Heart left ventricle (tissue), 13 donors: Measurements from ENCODE around the gene PPP4R3B.

Experiments
- POLR2A ChIP-seq, 2 donors: fragments of 450-650 bp; IDR thresholded peaks; one replicate each; pipeline ENCODE4 v1.6.1; 2017; ENCODE audit warnings: antibody characterized with exemption in 2 of 2, mild to moderate bottlenecking in 2 of 2, moderate library complexity in 2 of 2
- TF ChIP-seq, protein P1 (sequence below), 12 donors: fragments of 200-600 bp; sonication (generic) in 4 of 12; IDR thresholded peaks; one replicate each; pipeline versions ENCODE4 v1.5.0 to v1.8.0; 2018 to 2022; ENCODE audit warnings: antibody characterized with exemption in 12 of 12, mild to moderate bottlenecking in 5 of 12
- donor health status: ischemic (EF 13 %, LVEDD 7.1; RV severe dilation, severe dysfunction).
- donor health status: DM: no; HTN: yes; CAD: no.
- donor health status: DM: no; HTN: no; CAD: no.
- donor health status: ischemic (EF 25% LVEDD 6.9; RV normal size, moderate dysfunction).
- donor health status: ischemic (EF 25% LVEDD 5.7; RV mildly dilated, moderate dysfunction).
- donor health status: ischemic (EF 35%, LVEDD 5.7; RV mildly dilated, moderate dysfunction).
- donor health status: nonischemic (EF 11% LVEDD 7.7; RV severe dilation, severe dysfunction).
- donor health status: DM: yes; HTN: yes; CAD: no.
- donor health status: PGD.
- donor health status: ischemic (EF 29% LVEDD 5.4; RV normal size, mild dysfunction).
- donor health status: nonischemic (EF 23%, LVEDD 6.1; RV moderate dilation, normal function).

DNA sequence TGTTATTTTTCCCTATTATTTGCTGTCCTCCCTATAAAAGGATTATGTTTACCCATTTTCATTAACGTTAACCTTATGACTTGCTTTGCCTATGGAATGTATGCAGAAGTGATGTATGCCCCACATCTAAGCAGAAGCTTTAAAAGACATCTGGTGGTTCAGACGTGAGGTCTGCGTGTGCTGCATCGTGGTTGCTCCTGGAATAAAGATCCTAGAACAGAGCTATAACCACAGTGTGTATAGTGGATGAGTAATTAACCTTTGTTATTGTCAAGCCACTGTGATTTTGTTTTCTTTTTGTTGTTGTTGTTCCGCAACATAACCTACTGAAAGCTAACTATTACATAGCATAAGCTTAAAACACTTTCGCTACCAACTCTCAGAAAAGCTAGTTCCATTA is 118.8 kb downstream of the PPP4R3B start:
- no peak for TF ChIP-seq POLR2A (IDR thresholded peaks at IDR 0.05)
- TF ChIP-seq, protein P1, sequence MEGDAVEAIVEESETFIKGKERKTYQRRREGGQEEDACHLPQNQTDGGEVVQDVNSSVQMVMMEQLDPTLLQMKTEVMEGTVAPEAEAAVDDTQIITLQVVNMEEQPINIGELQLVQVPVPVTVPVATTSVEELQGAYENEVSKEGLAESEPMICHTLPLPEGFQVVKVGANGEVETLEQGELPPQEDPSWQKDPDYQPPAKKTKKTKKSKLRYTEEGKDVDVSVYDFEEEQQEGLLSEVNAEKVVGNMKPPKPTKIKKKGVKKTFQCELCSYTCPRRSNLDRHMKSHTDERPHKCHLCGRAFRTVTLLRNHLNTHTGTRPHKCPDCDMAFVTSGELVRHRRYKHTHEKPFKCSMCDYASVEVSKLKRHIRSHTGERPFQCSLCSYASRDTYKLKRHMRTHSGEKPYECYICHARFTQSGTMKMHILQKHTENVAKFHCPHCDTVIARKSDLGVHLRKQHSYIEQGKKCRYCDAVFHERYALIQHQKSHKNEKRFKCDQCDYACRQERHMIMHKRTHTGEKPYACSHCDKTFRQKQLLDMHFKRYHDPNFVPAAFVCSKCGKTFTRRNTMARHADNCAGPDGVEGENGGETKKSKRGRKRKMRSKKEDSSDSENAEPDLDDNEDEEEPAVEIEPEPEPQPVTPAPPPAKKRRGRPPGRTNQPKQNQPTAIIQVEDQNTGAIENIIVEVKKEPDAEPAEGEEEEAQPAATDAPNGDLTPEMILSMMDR (IDR thresholded peaks at IDR 0.05), result no peak
